HCT116 (cell line): Measurements from ENCODE around the gene ABL2. TPM values are rescaled to one million over a fixed set of nuclear protein-coding genes. Genes with fewer than 3 reads are reported as not detected.

Source experiments
- ATAC-seq: fragments of 200-7000 bp; cut with Tn5 transposase; 2 replicates; pipeline ENCODE4 v1.9.1; 2020; ENCODE audit warnings: mild to moderate bottlenecking, moderate library complexity
- BruUV-seq: library from RNA; stranded (reverse); fragments of 400-500 nt; replicated peaks from 2 replicates; lab custom pipeline; 2021; lab: Mats Ljungman, UMichigan
- CTCF ChIA-PET: fragments of 300-600 bp; sonication (Branson Sonifier 250); formaldehyde crosslinking; loops from one replicate; lab custom pipeline; 2021; ENCODE audit warnings: antibody characterized with exemption; lab: Charles Lee
- POLR2A ChIA-PET: fragments of 300-600, 350-600 bp; sonication (Branson Sonifier 250); formaldehyde crosslinking; loops from one replicate; lab custom pipeline; 2021; ENCODE audit warnings: antibody characterized with exemption; lab: Charles Lee
- RAD21 ChIA-PET, 2 experiments: fragments of 300-600 bp; sonication (Branson Sonifier 250); formaldehyde crosslinking; loops; one replicate each; lab custom pipeline; 2023; ENCODE audit warnings: low total read pairs in 2 of 2; ENCODE audit not compliant: uncharacterized antibody in 2 of 2, unreplicated experiment in 2 of 2, low non-redundant PET in 1 of 2; lab: Charles Lee
- DNase-seq: peaks from one replicate; pipeline ENCODE4 v3.0.0-alpha.2; 2010; ENCODE audit warnings: low read depth, low spot score
- H2AFZ ChIP-seq: fragments of 200-600 bp; shearing (Covaris generic), sonication (generic); 2 replicates; pipeline ENCODE4 v1.6.1; 2017; ENCODE audit warnings: low read depth, mixed run types, mixed read lengths, antibody characterized with exemption, low read length; ENCODE audit not compliant: poor library complexity, severe bottlenecking
- H3K27ac ChIP-seq: 2 replicates; pipeline ENCODE4 v1.5.1; 2012; ENCODE audit warnings: low read depth, low read length
- H3K27me3 ChIP-seq: fragments of 200-600 bp; sonication (generic); 2 replicates; pipeline ENCODE4 v1.6.1; 2016; ENCODE audit warnings: mixed run types, low read length, mixed read lengths; ENCODE audit not compliant: insufficient read depth
- H3K36me3 ChIP-seq, 2 experiments: fragments of 200-500 bp in 1 of 2; fragments of 200-600 bp in 1 of 2; sonication (Bioruptor generic) in 1 of 2; sonication (generic) in 1 of 2; 2 replicates each; pipeline versions ENCODE4 v1.5.1 to v1.6.1; 2014 to 2016; ENCODE audit warnings: low read length in 2 of 2, inconsistent platforms in 1 of 2, mixed read lengths in 1 of 2, mixed run types in 1 of 2; ENCODE audit not compliant: insufficient read depth in 2 of 2, control insufficient read depth in 1 of 2
- H3K4me1 ChIP-seq, 2 experiments: fragments of 200-600 bp in 1 of 2; sonication (generic) in 1 of 2; 2 replicates each; pipeline versions ENCODE4 v1.5.1 to v1.6.1; 2012 to 2017; ENCODE audit warnings: low read length in 2 of 2, inconsistent platforms in 1 of 2, mild to moderate bottlenecking in 1 of 2, mixed read lengths in 1 of 2, mixed run types in 1 of 2, moderate library complexity in 1 of 2; ENCODE audit not compliant: insufficient read depth in 2 of 2, control insufficient read depth in 1 of 2
- H3K4me2 ChIP-seq: fragments of 200-600 bp; sonication (generic); 2 replicates; pipeline ENCODE4 v1.6.1; 2017; ENCODE audit warnings: mixed run types, low read length, mixed read lengths
- H3K4me3 ChIP-seq, 2 experiments: fragments of 200-600 bp in 1 of 2; sonication (generic) in 1 of 2; replicated peaks in 1 of 2; 2 replicates each; pipeline ENCODE4 v1.5.1; 2011 to 2016; ENCODE audit warnings: low read length in 2 of 2, control low read depth in 1 of 2, low read depth in 1 of 2, mild to moderate bottlenecking in 1 of 2, mixed read lengths in 1 of 2, mixed run types in 1 of 2
- H3K79me2 ChIP-seq: fragments of 200-600 bp; sonication (generic); 2 replicates; pipeline ENCODE4 v1.6.1; 2017; ENCODE audit warnings: mild to moderate bottlenecking, mixed run types, low read length, moderate library complexity, mixed read lengths; ENCODE audit not compliant: insufficient read depth
- H3K9ac ChIP-seq: fragments of 200-600 bp; sonication (generic); 2 replicates; pipeline ENCODE4 v1.6.1; 2016; ENCODE audit warnings: low read length, mixed read lengths
- H3K9me2 ChIP-seq: fragments of 200-600 bp; sonication (generic), shearing (Covaris generic); 2 replicates; pipeline ENCODE4 v1.6.1; 2017; ENCODE audit warnings: mixed run types, mild to moderate bottlenecking, moderate library complexity; ENCODE audit not compliant: insufficient read depth
- H3K9me3 ChIP-seq, 2 experiments: fragments of 200-500 bp in 1 of 2; fragments of 200-600 bp in 1 of 2; sonication (Bioruptor generic) in 1 of 2; sonication (generic) in 1 of 2; 2 replicates each; pipeline ENCODE4 v1.6.1; 2014 to 2017; ENCODE audit warnings: low read length in 2 of 2, mixed read lengths in 2 of 2, inconsistent platforms in 1 of 2, low read depth in 1 of 2, mild to moderate bottlenecking in 1 of 2, mixed run types in 1 of 2, moderate library complexity in 1 of 2; ENCODE audit not compliant: control insufficient read depth in 1 of 2, insufficient read depth in 1 of 2
- H4K20me1 ChIP-seq: fragments of 200-600 bp; sonication (generic), shearing (Covaris generic); 2 replicates; pipeline ENCODE4 v1.6.1; 2017; ENCODE audit warnings: mixed run types, mild to moderate bottlenecking, moderate library complexity; ENCODE audit not compliant: insufficient read depth
- CBX3 ChIP-seq: IDR thresholded peaks from 2 replicates; pipeline ENCODE4 v1.6.1; 2012; ENCODE audit warnings: low read depth
- ELF1 ChIP-seq: IDR thresholded peaks from 2 replicates; pipeline ENCODE4 v1.6.1; 2012; ENCODE audit warnings: low read depth, borderline replicate concordance
- EZH2 ChIP-seq: fragments of 200-600 bp; sonication (generic); IDR thresholded peaks from 2 replicates; pipeline ENCODE4 v1.6.1; 2017; ENCODE audit warnings: antibody characterized with exemption, mixed run types
- FOSL1 ChIP-seq: IDR thresholded peaks from 2 replicates; pipeline ENCODE4 v1.6.1; 2012; ENCODE audit warnings: low read depth
- JUND ChIP-seq: IDR thresholded peaks from 2 replicates; pipeline ENCODE4 v1.6.1; 2012
- POLR2A ChIP-seq: IDR thresholded peaks from 2 replicates; pipeline ENCODE4 v1.7.0; 2011; ENCODE audit warnings: borderline replicate concordance; ENCODE audit not compliant: insufficient read depth, insufficient read length; ENCODE audit errors: extremely low read depth
- POLR2AphosphoS5 ChIP-seq: IDR thresholded peaks from 2 replicates; pipeline ENCODE4 v1.6.1; 2011; ENCODE audit warnings: mild to moderate bottlenecking, low read depth, low read length, moderate library complexity
- SIN3A ChIP-seq: IDR thresholded peaks from 2 replicates; pipeline ENCODE4 v1.6.1; 2012; ENCODE audit warnings: low read depth
- SP1 ChIP-seq: IDR thresholded peaks from 2 replicates; pipeline ENCODE4 v1.6.1; 2012; ENCODE audit warnings: low read depth
- SRF ChIP-seq: IDR thresholded peaks from 2 replicates; pipeline ENCODE4 v1.6.1; 2012; ENCODE audit warnings: low read depth
- TCF7L2 ChIP-seq: IDR thresholded peaks from 2 replicates; pipeline ENCODE4 v1.7.0; 2011; ENCODE audit warnings: borderline replicate concordance, inconsistent platforms; ENCODE audit not compliant: insufficient read depth, insufficient read length; ENCODE audit errors: extremely low read depth
- YY1 ChIP-seq: IDR thresholded peaks from 2 replicates; pipeline ENCODE4 v1.6.1; 2011; ENCODE audit warnings: low read length, low read depth, moderate library complexity, mild to moderate bottlenecking; ENCODE audit not compliant: insufficient replicate concordance; ENCODE audit errors: extremely low read depth
- ZFX ChIP-seq: fragments of 450-650 bp; IDR thresholded peaks from 2 replicates; pipeline ENCODE4 v1.6.1; 2017
- ZNF274 ChIP-seq: fragments of 200-500 bp; sonication (Bioruptor generic); IDR thresholded peaks from 2 replicates; pipeline ENCODE4 v1.6.1; 2014; ENCODE audit warnings: mild to moderate bottlenecking, low read depth, low read length, inconsistent platforms
- intact Hi-C: fragments of 100-400 bp; cut with micrococcal nuclease; formaldehyde crosslinking; loops from 2 replicates; pipeline ENCODE4 v1.10.0; 2022
- total RNA-seq: library from RNA; stranded (reverse); gene quantifications from one replicate; pipeline ENCODE4 v1.2.1, GENCODE V29; 2021; ENCODE audit not compliant: unreplicated experiment
- TF ChIP-seq, protein P1 (sequence below): IDR thresholded peaks from 2 replicates; pipeline ENCODE4 v1.6.1; 2012
- TF ChIP-seq, protein P2 (sequence below), 3 experiments: fragments of 200-600 bp in 1 of 3; sonication (generic) in 1 of 3; IDR thresholded peaks in 2 of 3; conservative IDR thresholded peaks in 1 of 3; 2 replicates each; pipeline ENCODE4 v1.5.1; 2012 to 2017; ENCODE audit warnings: low read depth in 2 of 3, low read length in 2 of 3, antibody characterized with exemption in 1 of 3, borderline replicate concordance in 1 of 3, control low read depth in 1 of 3, mild to moderate bottlenecking in 1 of 3, mixed read lengths in 1 of 3, mixed run types in 1 of 3, moderate library complexity in 1 of 3; ENCODE audit not compliant: insufficient read depth in 1 of 3
- TF ChIP-seq, protein P3 (sequence below): IDR thresholded peaks from 2 replicates; pipeline ENCODE4 v1.6.1; 2011; ENCODE audit warnings: mild to moderate bottlenecking, low read length, moderate library complexity; ENCODE audit not compliant: insufficient replicate concordance; ENCODE audit errors: extremely low read depth
- TF ChIP-seq, protein P4 (sequence below): IDR thresholded peaks from 2 replicates; pipeline ENCODE4 v1.6.1; 2012
- TF ChIP-seq, protein P5 (sequence below): IDR thresholded peaks from 2 replicates; pipeline ENCODE4 v1.6.1; 2012; ENCODE audit warnings: low read depth

Gene ABL2
- total RNA-seq, 1 experiment from 2014 or later, result 22.9 TPM

DNA sequence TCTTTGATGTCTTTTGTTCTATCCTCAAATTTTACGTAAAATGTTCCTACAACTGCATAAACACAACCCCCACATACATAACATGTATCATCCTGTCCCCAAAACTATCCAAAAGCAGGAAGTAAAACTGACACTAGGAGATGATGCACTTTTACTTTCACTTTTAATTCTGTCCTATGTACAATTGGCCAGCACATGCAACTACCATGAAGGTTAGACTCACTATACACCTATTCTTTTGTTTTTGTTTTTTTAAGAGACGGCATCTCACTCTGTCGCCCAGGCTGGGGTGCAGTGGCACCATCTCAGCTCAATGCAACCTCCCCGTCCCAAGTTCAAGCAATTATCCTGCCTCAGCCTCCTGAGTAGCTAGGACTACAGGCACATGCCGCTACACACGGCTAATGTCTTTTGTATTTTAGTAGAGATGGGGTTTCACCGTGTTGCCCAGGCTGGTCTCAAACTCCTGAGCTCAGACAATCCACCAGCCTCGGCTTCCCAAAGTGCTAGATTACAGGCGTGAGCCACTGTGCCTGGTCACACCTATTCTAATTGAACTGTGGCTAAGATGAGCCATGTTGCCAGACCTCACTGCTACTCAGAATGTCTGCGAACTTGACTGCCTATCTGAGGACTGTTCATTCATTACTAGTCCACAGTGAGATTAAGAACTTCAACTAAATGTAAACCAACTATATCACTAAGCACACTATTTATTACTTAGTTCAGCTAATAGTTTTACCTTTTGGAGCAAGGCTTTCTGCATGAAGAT, 99.6 kb downstream of the ABL2 start:
- Histone ChIP-seq H3K36me3 (peaks cover 0 to 4% of the 10 kb centered on the region in 2 experiments; a peak in 1 of 4 replicates), H3K9ac (peak overlapping the region; percentile 46), H3K9me2 (no peaks in the 10 kb centered on the region), H4K20me1 (no peaks in the 10 kb centered on the region), H3K27ac (peak overlapping the region; percentile 72), H3K4me2 (peak overlapping the region; percentile 73), H3K27me3 (no peaks in the 10 kb centered on the region), H2AFZ (no peak overlapping the region), H3K4me1 (peaks cover 39 to 54% of the 10 kb centered on the region in 2 experiments), H3K4me3 (peak overlapping the region; percentile 10 to 33; a peak in 3 of 4 replicates), H3K9me3 (no peaks in the 10 kb centered on the region), H3K79me2 (peaks cover 22% of the 10 kb centered on the region)
- intact Hi-C loops, result loop anchor here (1.0 to 5.0 kb wide), 2 partner anchors 13 to 102 kb away; no protein-coding TSS in a partner anchor
- ChIA-PET CTCF (interaction anchor here (0.6 to 2.0 kb wide), 2 partner anchors 9 to 797 kb away, joined by 3 to 6 read pairs; no protein-coding TSS in a partner anchor), POLR2A (no interaction called here), RAD21 (no interaction called here)
- no peak for DNase-seq
- peak; percentile 45 for ATAC-seq
- no TSS peak for BruUV-seq
- no peak for TF ChIP-seq JUND
- TF ChIP-seq SIN3A, result no peak
- TF ChIP-seq, protein P1, sequence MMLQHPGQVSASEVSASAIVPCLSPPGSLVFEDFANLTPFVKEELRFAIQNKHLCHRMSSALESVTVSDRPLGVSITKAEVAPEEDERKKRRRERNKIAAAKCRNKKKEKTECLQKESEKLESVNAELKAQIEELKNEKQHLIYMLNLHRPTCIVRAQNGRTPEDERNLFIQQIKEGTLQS, result no peak
- no peak for TF ChIP-seq POLR2A
- TF ChIP-seq ZFX, result no peak
- no peak for TF ChIP-seq CBX3
- TF ChIP-seq, protein P2, sequence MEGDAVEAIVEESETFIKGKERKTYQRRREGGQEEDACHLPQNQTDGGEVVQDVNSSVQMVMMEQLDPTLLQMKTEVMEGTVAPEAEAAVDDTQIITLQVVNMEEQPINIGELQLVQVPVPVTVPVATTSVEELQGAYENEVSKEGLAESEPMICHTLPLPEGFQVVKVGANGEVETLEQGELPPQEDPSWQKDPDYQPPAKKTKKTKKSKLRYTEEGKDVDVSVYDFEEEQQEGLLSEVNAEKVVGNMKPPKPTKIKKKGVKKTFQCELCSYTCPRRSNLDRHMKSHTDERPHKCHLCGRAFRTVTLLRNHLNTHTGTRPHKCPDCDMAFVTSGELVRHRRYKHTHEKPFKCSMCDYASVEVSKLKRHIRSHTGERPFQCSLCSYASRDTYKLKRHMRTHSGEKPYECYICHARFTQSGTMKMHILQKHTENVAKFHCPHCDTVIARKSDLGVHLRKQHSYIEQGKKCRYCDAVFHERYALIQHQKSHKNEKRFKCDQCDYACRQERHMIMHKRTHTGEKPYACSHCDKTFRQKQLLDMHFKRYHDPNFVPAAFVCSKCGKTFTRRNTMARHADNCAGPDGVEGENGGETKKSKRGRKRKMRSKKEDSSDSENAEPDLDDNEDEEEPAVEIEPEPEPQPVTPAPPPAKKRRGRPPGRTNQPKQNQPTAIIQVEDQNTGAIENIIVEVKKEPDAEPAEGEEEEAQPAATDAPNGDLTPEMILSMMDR (IDR thresholded peaks at IDR 0.05 in 2 of 3, conservative IDR thresholded peaks at IDR 0.05 in 1 of 3; ENCODE audit: borderline replicate concordance in 1 of 3, insufficient read depth in 1 of 3, low read depth in 2 of 3, low read length in 2 of 3), result no peak
- TF ChIP-seq FOSL1, result no peak
- TF ChIP-seq SRF, result no peak
- TF ChIP-seq EZH2, result no peak
- TF ChIP-seq ELF1, result no peak
- no peak for TF ChIP-seq YY1
- TF ChIP-seq, protein P3, sequence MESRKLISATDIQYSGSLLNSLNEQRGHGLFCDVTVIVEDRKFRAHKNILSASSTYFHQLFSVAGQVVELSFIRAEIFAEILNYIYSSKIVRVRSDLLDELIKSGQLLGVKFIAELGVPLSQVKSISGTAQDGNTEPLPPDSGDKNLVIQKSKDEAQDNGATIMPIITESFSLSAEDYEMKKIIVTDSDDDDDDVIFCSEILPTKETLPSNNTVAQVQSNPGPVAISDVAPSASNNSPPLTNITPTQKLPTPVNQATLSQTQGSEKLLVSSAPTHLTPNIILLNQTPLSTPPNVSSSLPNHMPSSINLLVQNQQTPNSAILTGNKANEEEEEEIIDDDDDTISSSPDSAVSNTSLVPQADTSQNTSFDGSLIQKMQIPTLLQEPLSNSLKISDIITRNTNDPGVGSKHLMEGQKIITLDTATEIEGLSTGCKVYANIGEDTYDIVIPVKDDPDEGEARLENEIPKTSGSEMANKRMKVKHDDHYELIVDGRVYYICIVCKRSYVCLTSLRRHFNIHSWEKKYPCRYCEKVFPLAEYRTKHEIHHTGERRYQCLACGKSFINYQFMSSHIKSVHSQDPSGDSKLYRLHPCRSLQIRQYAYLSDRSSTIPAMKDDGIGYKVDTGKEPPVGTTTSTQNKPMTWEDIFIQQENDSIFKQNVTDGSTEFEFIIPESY, result no peak
- no peak for TF ChIP-seq POLR2AphosphoS5
- TF ChIP-seq TCF7L2, result no peak
- TF ChIP-seq SP1, result no peak
- TF ChIP-seq, protein P4, sequence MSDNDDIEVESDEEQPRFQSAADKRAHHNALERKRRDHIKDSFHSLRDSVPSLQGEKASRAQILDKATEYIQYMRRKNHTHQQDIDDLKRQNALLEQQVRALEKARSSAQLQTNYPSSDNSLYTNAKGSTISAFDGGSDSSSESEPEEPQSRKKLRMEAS, result no peak
- TF ChIP-seq, protein P5, sequence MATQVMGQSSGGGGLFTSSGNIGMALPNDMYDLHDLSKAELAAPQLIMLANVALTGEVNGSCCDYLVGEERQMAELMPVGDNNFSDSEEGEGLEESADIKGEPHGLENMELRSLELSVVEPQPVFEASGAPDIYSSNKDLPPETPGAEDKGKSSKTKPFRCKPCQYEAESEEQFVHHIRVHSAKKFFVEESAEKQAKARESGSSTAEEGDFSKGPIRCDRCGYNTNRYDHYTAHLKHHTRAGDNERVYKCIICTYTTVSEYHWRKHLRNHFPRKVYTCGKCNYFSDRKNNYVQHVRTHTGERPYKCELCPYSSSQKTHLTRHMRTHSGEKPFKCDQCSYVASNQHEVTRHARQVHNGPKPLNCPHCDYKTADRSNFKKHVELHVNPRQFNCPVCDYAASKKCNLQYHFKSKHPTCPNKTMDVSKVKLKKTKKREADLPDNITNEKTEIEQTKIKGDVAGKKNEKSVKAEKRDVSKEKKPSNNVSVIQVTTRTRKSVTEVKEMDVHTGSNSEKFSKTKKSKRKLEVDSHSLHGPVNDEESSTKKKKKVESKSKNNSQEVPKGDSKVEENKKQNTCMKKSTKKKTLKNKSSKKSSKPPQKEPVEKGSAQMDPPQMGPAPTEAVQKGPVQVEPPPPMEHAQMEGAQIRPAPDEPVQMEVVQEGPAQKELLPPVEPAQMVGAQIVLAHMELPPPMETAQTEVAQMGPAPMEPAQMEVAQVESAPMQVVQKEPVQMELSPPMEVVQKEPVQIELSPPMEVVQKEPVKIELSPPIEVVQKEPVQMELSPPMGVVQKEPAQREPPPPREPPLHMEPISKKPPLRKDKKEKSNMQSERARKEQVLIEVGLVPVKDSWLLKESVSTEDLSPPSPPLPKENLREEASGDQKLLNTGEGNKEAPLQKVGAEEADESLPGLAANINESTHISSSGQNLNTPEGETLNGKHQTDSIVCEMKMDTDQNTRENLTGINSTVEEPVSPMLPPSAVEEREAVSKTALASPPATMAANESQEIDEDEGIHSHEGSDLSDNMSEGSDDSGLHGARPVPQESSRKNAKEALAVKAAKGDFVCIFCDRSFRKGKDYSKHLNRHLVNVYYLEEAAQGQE, result no peak
- TF ChIP-seq ZNF274, result no peak
